Parathyroid adenoma (tissue), 2 donors: ENCODE data around the gene SMCO3.
A peak's percentile ranks its signal among the peaks of the same experiment; 100 is the strongest.
"Not testable (repeated sequence)": the region's sequence is repeated elsewhere in the genome, so short reads cannot be mapped to it uniquely, and the experiment has no call there.

Source experiments
- H2AFZ ChIP-seq: fragments of 300-600 bp; sonication (generic); one replicate; pipeline ENCODE4 v1.7.0; 2017; ENCODE audit warnings: antibody characterized with exemption, mild to moderate bottlenecking
- H3K27ac ChIP-seq: fragments of 300-600 bp; sonication (generic); one replicate; pipeline ENCODE4 v1.7.0; 2017
- H3K27me3 ChIP-seq: fragments of 300-600 bp; sonication (generic); one replicate; pipeline ENCODE4 v1.7.0; 2017; ENCODE audit warnings: low read length; ENCODE audit not compliant: control insufficient read depth, insufficient read depth
- H3K36me3 ChIP-seq: fragments of 300-600 bp; sonication (generic); one replicate; pipeline ENCODE4 v1.7.0; 2017; ENCODE audit warnings: low read length; ENCODE audit not compliant: control insufficient read depth, insufficient read depth
- H3K4me1 ChIP-seq: fragments of 300-600 bp; sonication (generic); one replicate; pipeline ENCODE4 v1.7.0; 2017; ENCODE audit warnings: control low read depth
- H3K4me2 ChIP-seq: fragments of 300-600 bp; sonication (generic); one replicate; pipeline ENCODE4 v1.7.0; 2017; ENCODE audit warnings: low read length
- H3K4me3 ChIP-seq: fragments of 300-600 bp; sonication (generic); one replicate; pipeline ENCODE4 v1.7.0; 2017; ENCODE audit warnings: low read depth, low read length
- H3K79me2 ChIP-seq: fragments of 300-600 bp; sonication (generic); one replicate; pipeline ENCODE4 v1.7.0; 2017; ENCODE audit warnings: control low read depth
- H3K9ac ChIP-seq: fragments of 300-600 bp; sonication (generic); one replicate; pipeline ENCODE4 v1.7.0; 2017; ENCODE audit warnings: mild to moderate bottlenecking
- H3K9me3 ChIP-seq: fragments of 300-600 bp; sonication (generic); one replicate; pipeline ENCODE4 v1.7.0; 2017; ENCODE audit warnings: low read length; ENCODE audit not compliant: control insufficient read depth
- TF ChIP-seq, protein P1 (sequence below): fragments of 300-600 bp; sonication (generic); IDR thresholded peaks from one replicate; pipeline ENCODE4 v1.7.0; 2017; ENCODE audit warnings: antibody characterized with exemption, mild to moderate bottlenecking
- donor health status: primary hyperparathyroidism.

Gene SMCO3

DNA sequence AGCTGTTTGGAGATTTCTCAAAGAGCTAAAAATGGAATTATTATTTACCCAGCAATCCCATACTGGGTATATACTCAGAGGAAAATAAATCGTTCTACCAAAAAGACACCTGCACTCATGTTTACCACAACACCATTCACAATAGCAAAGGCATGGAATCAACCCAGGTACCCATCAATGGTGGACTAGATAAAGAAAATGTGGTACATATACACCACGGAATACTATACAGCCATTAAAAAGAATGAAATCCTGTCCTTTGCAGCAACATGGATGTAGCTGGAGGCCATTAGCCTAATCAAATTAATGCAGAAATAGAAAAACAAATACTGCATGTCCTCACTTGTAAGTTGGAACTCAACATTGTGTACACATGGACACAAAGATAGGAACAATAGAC is 48.6 kb downstream of the SMCO3 start:
- H3K27me3 ChIP-seq = no peaks in the 10 kb centered on the region
- no peaks in the 10 kb centered on the region for H3K36me3 ChIP-seq
- H3K9ac ChIP-seq = no peak overlapping the region
- H3K4me1 ChIP-seq = no peaks in the 10 kb centered on the region
- TF ChIP-seq, protein P1, sequence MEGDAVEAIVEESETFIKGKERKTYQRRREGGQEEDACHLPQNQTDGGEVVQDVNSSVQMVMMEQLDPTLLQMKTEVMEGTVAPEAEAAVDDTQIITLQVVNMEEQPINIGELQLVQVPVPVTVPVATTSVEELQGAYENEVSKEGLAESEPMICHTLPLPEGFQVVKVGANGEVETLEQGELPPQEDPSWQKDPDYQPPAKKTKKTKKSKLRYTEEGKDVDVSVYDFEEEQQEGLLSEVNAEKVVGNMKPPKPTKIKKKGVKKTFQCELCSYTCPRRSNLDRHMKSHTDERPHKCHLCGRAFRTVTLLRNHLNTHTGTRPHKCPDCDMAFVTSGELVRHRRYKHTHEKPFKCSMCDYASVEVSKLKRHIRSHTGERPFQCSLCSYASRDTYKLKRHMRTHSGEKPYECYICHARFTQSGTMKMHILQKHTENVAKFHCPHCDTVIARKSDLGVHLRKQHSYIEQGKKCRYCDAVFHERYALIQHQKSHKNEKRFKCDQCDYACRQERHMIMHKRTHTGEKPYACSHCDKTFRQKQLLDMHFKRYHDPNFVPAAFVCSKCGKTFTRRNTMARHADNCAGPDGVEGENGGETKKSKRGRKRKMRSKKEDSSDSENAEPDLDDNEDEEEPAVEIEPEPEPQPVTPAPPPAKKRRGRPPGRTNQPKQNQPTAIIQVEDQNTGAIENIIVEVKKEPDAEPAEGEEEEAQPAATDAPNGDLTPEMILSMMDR = no peak
- no peaks in the 10 kb centered on the region for H3K9me3 ChIP-seq
- H3K79me2 ChIP-seq = peaks cover 7% of the 10 kb centered on the region
- no peak overlapping the region for H3K27ac ChIP-seq
- H2AFZ ChIP-seq = no peak overlapping the region
- no peak overlapping the region for H3K4me2 ChIP-seq
- no peak overlapping the region for H3K4me3 ChIP-seq

DNA sequence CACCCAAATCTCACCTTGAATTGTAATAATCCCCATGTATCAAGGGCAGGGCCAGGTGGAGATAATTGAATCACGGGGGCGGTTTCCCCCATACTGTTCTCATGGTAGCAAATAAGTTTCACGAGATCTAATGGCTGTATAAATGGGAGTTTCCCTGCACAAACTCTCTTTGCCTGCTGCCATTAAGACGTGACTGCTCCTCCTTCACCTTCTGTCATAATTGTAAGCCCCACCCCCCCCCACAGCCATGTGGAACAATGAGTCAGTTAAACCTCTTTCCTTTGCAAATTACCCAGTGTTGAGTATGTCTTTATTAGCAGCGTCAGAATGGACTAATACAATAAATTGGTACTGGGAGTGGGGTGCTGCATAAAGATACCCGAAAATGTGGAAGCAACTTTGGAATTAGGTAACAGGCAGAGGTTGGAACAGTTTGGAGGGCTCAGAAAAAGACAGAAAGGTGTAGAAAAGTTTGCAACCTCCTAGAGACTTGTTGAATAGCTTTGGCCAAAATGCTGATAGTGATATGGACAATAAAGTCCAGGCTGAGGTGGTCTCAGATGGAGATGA is 54.2 kb downstream of the SMCO3 start:
- H3K4me1 ChIP-seq, H3K4me2 ChIP-seq, H3K36me3 ChIP-seq, H3K4me3 ChIP-seq, H2AFZ ChIP-seq, H3K27ac ChIP-seq, H3K27me3 ChIP-seq, H3K79me2 ChIP-seq, H3K9ac ChIP-seq, H3K9me3 ChIP-seq: not testable (repeated sequence)

DNA sequence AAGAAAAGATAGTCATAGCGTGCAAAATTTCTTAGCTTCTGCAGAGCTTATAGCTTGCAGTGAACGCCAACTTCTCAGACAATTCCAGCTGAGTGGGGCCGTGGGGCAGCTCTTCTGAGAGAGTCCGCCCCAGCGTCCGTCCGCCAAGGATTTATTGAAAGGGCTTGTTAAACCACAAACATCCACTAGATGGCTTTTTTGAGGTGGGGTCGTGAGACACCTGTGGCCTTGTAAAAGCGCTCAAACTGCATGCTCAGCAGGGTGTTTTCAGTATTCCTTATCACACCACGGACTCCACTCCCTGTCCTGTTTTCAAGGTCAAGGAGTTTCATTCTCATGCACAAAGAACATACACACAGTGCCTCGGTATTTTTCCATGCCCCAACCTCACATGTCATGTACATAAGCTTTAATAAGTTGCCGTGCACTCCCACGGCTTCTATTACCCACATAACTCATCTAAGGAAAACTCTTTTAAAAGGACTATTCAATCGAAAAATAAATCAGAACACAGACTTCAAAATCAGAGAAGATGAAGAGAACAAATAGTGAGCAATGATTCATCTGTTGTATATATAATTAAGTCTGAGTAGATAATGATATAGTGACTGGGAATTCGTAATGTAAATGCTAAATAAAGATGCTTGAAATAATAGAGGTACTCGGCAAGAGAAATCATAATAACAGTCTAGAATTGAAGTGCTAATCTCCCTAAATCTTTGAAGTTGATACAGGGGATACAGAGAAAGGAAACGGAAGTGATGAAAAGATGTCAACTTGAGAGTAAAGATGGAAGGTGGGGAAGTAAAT is 57.4 kb downstream of the SMCO3 start:
- H3K79me2 ChIP-seq = peaks cover 2% of the 10 kb centered on the region
- H3K9me3 ChIP-seq = no peaks in the 10 kb centered on the region
- H3K9ac ChIP-seq = no peak overlapping the region
- H3K27ac ChIP-seq = no peak overlapping the region
- H3K36me3 ChIP-seq = no peaks in the 10 kb centered on the region
- H2AFZ ChIP-seq = no peak overlapping the region
- no peaks in the 10 kb centered on the region for H3K27me3 ChIP-seq
- no peak overlapping the region for H3K4me3 ChIP-seq
- no peak overlapping the region for H3K4me2 ChIP-seq
- TF ChIP-seq, protein P1 = peak; percentile 18
- no peaks in the 10 kb centered on the region for H3K4me1 ChIP-seq
